ENCODE measurements around the gene COL28A1.

Gene COL28A1

DNA sequence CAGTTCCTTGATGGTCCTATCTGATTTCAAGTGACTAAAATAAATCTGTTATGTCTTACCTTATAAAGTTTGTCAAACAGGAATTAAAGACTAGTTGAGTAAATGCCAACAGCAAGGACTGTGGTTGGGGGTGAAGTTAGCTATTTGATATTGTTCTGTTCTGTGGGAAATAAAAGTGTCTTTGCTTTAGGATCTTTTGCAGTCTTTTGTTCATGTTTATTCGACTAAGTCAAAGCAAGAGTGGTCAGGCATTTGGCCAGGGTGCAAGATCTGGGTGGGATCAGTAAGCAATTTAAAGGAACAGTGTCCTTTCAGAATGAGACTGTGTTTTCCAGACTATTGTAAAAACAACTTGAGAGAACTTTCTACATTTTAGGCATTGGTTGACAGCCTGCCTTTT lies at the start of gene COL28A1:
TSS of gene COL28A1 (minus strand) at position 183 of the 400 bp plus-strand sequence. CDS start 2,998 bp downstream, outside the sequence.
- DNase-seq (ENCODE audit: low spot score): no peak

DNA sequence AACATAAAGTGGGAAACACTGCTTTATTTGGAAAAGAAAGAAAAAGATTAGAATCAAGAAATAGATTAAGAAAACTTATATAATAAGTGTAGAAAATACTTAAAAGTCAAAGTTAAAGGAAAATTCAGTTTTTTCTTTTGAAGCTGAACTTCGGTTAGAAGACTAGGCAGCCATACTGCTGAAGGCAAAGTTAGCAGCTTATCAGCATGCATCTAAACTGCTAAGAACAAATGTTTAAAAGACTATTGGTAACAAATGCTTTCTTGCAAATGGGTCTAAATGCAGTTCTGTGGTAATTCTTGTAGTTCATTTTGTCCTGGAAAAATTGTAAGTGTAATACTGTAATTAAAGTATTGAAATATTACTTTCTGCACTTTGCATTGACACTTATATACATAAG lies 49.0 kb upstream of the COL28A1 start:
- no peak for DNase-seq (ENCODE audit: low spot score)

DNA sequence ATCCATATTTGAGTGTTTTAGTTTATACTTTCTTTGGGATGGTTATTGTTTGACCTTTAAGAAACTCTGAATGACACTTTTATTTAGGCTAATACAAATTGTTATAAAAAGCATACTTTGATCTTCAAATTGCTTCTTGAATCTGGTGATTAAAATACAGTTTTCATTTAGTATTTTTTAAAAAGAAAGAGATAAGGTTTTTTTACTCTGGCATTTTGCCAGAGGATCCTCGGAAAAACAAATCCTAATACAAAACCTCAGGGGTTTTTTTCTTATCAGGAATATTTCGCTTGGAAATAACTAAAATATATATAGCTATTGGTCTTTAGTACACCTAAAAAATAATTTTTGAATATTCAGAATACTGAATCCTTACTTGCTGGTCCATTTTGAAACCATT lies 48.1 kb upstream of the COL28A1 start:
- DNase-seq (ENCODE audit: low spot score): no peak

DNA sequence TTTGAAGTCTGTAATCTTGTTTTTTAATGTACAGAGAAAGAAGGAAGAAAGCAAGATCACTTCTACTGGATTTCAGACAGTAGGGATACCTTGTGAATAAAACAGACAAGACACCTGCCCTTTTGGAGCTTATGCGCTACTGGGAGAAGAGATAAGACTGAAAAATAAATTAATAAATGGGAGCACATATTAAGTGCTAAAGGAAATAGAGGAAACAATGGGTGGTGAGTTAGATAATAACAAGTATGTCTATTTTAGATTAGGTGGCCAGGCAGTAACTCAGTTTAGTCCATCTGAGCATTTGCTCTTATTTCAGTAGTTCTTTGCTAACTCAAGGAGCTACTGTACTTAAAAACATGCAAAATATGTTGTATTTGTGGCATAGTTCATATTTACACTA lies 46.9 kb upstream of the COL28A1 start:
- DNase-seq (ENCODE audit: low spot score): no peak

DNA sequence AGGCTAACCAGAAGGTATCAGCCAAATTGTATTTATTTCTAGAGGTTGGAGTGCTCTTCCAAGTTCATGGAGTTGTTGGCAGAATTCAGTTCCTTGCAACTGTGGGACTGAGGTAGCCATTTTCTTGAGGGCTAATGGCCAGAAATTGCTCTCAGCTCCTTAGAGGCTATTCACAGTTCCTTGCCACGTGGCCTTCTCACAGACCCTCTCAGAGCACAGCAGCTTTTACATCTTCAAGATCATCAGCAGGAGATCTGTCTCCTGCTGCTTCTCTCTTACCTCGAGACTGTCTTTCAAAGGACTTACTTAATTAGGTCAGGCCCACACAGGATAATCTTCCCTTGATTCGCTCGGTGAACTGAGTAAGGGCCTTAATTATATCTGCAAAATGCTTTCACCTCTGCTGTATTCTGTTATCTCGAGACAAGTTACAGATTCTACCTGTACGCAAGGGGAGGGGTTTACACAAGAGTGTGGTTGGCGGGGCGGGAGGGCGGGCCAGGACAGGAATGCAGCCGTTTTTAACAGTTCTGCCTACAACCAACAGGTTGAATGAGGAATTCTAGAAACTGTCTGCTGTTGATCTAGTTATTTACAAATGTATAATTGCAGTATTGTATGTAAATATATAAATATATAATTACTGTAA lies 46.0 kb upstream of the COL28A1 start:
- DNase-seq (ENCODE audit: low spot score): peak; percentile 47

DNA sequence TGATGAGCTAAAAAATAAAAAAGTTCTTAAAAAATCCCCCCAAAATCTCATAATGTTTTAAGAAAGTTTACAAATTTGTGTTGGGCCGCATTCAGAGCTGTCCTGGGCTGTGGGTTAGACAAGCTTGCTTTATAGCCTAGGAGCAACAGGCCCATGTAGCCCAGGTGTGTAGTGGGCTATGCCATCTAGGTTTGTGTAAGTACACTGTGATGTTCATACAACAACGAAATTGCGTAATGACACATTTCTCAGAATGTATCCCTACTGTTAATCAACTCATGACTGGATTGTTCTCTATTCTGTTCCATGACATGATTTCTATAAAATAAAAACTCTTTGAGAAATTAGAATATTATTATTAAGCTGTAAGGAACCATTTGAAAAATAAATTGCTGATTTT lies 44.0 kb upstream of the COL28A1 start:
- no peak for DNase-seq (ENCODE audit: low spot score)

DNA sequence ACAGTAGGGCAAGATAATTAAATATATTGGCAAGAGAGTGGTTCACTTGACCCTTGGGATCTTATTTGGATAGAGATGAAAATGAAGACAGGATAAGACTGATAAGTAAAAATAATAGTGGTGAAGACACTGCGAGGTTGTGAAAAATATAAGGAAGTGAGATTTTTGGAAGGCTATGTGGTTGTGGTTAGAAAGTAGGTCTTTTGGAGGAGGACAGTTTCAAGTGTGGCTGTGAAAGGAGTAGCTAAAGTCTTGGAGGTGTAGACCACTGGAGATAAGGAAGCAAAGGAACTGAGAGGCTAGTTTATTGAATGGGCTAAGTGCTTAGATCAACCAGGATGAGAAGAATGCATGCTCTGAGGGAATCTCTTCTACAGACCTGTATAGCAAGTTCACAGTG lies 42.2 kb upstream of the COL28A1 start:
- no peak for DNase-seq (ENCODE audit: low spot score)

DNA sequence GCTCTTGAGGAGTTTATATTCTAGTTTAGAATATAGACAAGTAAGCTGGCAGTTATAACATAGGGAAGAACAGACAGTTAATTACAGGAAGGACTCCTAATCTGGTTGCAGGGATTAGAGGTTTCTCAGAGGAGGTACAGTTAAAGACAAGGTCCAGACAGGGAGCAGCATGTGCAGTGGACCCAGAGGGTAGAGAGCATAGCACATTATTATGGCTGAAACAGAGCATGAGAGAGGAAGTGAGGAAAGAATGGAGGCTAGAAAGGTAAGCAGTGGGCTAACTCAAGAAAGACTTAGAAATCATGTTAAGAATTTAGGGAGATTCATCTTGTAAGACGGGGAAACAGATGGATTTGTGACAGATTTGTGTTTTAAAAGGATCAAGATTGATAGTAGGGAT lies 40.7 kb upstream of the COL28A1 start:
- no peak for DNase-seq (ENCODE audit: low spot score)

DNA sequence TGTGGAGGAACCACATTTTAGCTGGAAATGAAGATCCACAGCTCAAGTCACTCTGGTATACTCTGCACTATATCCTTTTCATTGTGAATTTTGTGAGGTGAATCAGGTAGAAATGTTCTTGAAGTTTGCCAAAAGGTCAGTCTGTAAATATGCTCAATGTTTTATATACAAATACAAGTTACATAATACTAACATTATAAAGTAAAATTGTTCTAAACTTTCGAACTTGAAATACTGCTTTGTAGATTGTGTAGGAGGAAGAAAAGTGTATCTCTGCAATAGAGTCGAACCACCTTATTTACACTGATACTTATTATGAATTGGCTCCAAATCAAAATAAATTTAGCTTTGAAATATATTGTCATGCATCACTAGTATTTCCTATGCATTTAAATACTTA lies 38.0 kb upstream of the COL28A1 start:
- DNase-seq (ENCODE audit: low spot score): no peak

DNA sequence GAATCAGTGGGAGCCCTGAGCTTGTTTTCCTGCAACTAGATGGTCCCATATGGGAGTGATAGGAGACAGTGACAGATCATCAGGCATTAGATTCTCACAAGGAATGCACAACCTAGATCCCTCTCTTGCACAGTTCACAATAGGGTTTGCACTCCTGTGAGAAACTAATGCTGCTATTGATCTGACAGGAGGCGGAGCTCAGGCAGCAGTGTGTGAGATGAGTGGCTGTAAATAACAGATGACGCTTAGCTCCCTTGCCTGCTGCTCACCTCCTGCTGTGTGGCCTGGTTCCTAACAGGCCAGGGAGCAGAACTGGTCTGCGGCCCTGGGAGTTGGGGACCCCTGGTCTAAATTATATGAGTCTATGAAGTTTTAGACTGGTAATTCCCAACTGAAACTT lies 34.9 kb upstream of the COL28A1 start:
- no peak for DNase-seq (ENCODE audit: low spot score)

DNA sequence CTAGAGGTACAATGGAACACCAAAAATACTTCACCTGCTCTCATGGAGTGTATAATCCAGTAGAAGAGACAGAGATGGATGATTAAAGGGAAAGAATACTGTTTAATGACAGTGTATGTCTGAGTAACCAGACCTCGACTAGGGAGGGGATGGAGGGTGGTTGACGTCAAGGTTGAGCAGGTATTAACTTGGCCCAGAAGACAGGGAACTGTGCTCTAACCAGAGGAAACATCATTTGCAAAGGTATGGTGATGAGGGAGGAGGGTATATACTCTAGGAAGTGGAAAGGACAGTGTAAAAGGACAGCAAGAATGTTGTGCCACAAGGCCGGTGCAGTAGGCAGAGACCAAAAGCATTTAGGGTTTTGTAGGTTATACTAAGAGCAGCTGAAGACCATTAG lies 33.9 kb upstream of the COL28A1 start:
- no peak for DNase-seq (ENCODE audit: low spot score)

DNA sequence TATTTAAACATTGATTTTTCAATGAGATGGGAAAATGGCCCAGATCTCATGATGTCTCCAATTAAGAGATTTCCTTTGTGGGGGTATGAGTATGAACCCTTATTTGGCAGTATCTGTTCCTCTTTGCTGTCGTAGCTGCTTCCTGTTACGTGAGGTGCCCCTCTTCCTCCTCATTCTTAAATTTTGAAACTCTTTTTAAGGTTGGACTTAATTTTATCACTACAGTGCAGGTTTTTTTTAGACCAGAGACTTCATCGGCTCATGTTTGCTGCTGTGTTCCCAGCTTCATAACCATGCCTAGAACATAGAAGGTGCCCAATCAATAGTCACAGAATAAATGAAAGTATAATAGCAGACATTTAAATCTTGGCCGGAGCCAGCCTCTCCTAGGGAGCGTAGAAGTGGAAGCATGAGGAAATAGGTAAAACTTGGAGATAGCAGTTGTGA lies 33.4 kb upstream of the COL28A1 start:
- no peak for DNase-seq (ENCODE audit: low spot score)

DNA sequence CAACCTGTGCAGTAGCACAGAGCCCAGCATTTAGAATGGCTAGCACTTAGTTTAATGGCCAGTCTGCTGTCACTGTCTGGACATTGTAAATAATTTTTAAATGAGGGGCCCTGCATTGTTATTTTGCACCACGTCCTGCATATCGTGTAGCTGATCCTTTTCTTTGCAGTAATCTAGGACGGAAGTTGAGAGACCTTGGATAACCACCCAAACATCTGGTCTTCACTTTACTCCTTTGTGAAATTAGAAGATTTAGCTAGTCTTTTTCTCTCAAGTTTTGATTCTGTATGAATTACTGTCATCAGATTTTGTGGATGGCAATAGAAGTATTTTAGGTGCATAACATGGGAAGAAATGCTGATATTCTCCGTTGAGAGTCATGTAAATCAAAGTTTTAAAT lies 32.9 kb upstream of the COL28A1 start:
- DNase-seq (ENCODE audit: low spot score): no peak

DNA sequence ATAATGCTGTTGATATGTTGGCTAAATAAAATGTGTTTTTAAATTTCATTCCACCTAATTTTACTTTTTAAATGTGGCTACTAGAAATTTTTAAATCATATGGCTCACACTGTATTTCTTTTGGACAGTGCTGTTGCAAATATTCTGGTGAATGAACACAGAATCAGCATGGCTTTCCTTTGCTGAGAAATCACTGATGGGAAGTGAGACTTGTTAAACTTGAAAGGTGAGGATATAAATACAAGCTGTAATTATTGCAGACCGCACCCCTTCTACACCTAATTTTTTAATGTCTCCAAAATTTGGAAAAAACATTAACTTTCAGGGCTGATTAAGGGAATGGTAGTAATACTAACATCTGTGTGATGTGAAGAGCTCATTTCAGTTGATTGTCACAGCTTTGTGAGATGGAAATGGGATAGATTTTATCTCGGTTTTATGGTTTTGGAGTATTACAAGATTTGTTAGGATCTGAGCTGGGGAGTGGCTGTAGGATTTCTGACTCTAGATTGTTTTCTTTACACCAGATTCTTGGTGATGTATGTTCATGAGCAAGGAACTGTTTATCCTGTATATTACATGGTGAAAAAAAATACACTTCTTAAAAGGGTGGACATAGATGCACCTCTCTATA lies 32.3 kb upstream of the COL28A1 start:
- no peak for DNase-seq (ENCODE audit: low spot score)

DNA sequence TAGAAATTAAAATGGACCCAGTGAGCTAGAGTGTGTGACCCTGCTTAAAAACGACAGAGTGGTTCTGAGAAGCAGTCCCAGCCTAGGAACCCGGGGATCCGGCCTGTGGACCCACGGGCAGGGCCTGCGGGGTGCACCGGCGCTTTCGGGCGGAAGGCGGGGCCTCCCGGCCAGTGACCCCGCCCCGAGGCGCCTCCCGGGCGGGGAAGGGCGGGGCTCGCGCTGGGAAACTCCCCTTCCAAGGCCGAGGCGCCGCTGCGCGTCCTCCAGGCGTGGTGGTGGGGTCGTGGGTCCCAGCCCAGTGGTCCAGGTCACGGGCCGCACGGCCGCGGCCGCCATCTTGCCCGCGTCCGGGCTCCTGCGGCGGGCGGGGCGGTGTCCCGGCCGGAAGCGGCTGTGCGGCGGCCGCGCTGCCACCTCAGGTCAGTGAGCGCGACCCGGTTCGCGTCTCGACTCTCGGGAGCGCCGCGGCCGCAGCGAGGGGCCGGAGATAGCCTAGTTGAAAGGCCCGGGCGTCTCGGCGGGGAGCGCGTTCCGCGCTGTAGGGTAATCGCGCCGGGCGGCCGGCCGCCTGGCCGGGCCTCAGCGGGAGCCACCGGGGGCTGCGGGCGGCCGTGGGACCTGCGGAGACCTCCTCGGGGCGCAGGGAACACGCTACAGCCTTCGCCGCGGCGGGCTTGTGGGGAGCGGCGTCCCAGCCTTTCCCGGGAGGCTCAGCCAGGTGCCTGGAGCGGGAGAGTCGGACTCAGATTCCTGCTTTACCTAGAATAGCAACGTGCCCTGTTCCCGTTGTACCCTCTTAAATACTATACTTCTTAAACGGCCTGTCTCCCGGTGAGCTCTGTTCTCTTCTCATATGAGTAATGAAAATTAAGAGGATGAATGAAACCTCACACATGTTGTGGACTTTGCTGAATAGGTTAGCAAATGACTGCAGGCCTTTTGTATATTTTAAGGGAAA lies 31.3 kb upstream of the COL28A1 start, which contains the start of gene MIOS:
TSS of gene MIOS (plus strand) at position 234 of the 961 bp plus-strand sequence. CDS start 5,592 bp downstream, outside the sequence.
- peak; percentile 89 for DNase-seq (ENCODE audit: low spot score)

DNA sequence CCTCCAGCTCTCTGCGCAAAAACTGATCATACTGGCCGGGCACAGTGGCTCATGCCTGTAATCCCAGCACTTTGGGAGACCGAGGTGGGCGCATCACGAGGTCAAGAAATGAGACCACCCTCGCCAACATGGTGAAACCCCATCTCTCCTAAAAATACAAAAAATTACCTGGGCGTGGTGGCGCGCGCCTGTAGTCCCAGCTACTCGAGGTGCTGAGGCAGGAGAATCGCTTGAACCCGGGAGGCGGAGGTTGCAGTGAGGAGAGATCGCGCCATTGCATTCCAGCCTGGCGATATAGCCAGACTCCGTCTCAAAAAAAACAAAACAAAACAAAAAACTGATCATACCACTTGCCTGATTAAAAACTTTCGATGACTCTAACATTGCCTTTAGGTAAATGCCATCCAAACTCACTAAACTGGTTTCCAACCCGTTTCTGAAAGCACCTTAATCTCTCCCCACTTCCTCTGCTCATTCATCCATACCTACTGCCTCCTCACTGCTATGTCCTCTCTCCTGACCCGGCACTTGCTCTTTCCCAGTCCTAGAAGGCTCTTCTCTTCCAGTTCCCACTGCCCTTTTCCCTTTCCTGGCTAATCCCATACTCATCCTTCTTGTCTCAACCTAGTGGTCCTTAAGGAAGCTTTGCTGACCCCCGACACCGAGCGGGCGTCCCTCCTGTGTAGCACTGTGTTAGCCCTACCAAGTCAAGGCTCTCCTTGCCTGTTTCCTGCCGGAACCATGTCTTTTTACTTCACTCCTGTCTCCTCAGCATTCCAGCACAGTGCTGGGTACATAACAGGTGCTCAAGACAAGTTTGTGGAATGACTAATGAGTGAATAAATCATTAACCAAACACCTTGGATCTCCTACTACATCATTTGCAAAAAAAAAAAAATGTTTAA lies 30.3 kb upstream of the COL28A1 start:
- no peak for DNase-seq (ENCODE audit: low spot score)

DNA sequence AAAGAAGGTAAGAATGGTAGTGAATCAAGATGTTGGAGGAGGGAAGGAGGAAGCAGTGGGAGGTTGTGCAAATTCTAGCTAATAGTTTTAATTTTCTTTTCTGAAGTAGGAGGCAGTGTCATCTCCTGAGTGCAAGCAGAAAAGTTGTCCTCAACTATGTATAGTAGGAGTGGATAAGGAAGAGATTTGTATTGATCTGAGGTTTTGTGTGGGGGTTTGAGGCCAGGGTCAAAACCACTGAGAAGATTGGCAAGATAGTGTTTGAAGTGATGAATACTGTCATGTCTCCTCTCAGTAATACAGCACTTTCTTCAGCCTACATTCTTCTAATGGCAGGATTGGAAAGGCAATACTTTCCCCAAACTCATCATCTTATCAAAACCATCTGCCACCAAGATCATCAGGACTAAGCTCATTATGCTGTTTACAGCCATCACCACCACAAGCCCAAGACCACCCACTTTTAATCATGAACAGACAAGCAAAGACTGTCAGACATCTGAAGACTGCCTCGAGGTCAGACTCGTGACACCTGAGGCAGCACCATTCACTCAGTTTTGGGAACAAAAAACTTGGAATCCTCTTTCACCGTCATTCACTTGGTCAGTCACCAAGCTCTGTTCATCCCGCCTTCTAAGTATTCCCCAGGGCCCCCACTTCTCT lies 29.5 kb upstream of the COL28A1 start:
- DNase-seq (ENCODE audit: low spot score): no peak

DNA sequence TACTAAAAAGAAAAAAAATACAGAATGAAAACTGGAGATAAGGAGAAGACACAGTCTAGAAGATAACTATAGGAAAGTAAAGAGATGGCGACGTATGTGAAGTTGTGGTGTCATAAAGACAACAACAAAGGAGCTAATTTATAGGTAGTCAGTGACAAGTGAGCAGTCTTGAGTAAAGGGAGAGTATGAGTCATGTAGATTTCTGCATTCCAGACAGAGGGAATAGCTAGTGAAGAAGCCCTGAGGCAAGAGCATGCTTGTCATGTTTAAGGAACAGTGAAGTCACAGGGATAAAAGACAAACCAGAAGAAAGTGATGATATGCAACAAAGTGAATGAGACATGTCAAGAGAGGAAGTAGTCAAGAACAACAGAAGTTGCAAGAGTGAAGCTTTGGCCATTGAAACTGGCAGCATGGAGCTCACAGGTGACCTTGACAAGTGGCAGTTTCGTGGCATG lies 28.7 kb upstream of the COL28A1 start:
- no peak for DNase-seq (ENCODE audit: low spot score)

DNA sequence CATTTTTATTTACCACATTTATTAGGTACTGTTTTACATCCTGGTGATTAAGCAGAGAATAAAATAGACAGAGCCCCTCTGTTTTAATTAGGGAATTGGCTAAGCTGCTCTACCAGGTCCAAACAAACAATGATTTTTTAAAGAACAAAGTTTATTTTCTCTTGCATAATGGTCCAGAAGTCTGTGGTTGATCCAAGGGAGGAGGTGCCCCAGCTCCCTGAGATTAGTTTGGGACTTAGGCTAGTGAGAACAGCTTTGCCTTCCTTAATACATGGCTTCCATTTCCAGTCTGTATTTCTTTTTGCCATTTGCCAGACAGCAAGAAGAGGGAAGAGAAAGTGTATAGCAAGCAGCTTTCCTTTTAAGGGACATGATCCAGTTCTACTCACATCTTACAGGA lies 28.1 kb upstream of the COL28A1 start:
- DNase-seq (ENCODE audit: low spot score): no peak

DNA sequence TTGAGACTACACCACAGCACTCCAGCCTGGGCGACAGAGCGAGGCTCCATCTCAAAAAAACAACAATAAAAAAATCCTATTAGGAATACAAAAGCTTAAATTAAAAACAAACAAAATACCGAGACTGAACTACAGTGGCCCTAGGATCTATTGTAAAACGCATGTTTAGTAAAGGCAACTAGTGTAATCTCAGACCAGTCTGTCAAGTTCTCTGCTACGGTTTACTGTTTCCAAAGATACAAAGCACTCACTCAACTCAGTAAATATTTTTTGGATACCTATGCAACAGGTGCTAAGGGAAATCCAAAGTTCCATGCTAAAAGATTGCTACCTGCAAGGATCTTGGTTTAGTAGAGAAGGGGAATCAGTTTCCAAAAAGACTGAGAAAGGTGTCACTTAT lies 27.6 kb upstream of the COL28A1 start:
- no peak for DNase-seq (ENCODE audit: low spot score)

DNA sequence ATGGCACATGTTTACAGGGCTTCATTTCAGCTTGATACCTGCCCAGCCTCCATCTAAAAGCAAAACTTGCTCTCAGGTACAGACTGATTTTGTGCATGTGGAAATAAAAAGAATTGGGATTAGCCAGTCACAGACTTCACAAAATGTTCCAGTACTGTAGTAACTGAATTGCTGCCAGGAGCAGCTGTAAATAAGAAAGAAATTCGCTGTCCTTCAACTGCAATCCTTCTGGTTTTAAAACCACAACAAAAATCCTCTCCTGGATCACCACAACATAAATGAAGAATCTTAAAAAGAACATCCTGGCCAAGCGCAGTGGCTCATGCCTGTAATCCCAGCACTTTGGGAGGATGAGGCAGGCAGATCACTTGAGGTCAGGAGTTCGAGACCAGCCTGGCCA lies 27.1 kb upstream of the COL28A1 start:
- DNase-seq (ENCODE audit: low spot score): no peak
